Gastrocnemius medialis (tissue), 4 donors: Measurements from ENCODE around the gene WDR4.

Experiments
- POLR2A ChIP-seq, 2 donors: fragments of 450-650 bp; IDR thresholded peaks; one replicate each; pipeline ENCODE4 v1.6.1; 2017; ENCODE audit warnings: antibody characterized with exemption in 2 of 2, mild to moderate bottlenecking in 2 of 2, moderate library complexity in 2 of 2
- TF ChIP-seq, protein P1 (sequence below), 5 experiments: fragments of 450-650 bp in 3 of 5; fragments of 200-600 bp in 2 of 5; sonication (generic) in 2 of 5; IDR thresholded peaks in 4 of 5; conservative IDR thresholded peaks in 1 of 5; 1 replicate in 4 of 5; 2 replicates in 1 of 5; pipeline ENCODE4 v1.5.1; 2016 to 2019; ENCODE audit warnings: antibody characterized with exemption in 5 of 5, mild to moderate bottlenecking in 3 of 5, moderate library complexity in 3 of 5

GRCh38 chr21:42865776-42866160 is 13.6 kb downstream of the WDR4 start:
- TF ChIP-seq POLR2A (IDR thresholded peaks at IDR 0.05), result no peak
- TF ChIP-seq, protein P1, sequence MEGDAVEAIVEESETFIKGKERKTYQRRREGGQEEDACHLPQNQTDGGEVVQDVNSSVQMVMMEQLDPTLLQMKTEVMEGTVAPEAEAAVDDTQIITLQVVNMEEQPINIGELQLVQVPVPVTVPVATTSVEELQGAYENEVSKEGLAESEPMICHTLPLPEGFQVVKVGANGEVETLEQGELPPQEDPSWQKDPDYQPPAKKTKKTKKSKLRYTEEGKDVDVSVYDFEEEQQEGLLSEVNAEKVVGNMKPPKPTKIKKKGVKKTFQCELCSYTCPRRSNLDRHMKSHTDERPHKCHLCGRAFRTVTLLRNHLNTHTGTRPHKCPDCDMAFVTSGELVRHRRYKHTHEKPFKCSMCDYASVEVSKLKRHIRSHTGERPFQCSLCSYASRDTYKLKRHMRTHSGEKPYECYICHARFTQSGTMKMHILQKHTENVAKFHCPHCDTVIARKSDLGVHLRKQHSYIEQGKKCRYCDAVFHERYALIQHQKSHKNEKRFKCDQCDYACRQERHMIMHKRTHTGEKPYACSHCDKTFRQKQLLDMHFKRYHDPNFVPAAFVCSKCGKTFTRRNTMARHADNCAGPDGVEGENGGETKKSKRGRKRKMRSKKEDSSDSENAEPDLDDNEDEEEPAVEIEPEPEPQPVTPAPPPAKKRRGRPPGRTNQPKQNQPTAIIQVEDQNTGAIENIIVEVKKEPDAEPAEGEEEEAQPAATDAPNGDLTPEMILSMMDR (IDR thresholded peaks at IDR 0.05 in 4 of 5, conservative IDR thresholded peaks at IDR 0.05 in 1 of 5), result no peak
